Measurements from ENCODE around the gene CNTLN. TPM values are rescaled to one million over a fixed set of nuclear protein-coding genes. Genes with fewer than 3 reads are reported as not detected.
A peak's percentile ranks its signal among the peaks of the same experiment; 100 is the strongest.
"Not testable (repeated sequence)": the region's sequence is repeated elsewhere in the genome, so short reads cannot be mapped to it uniquely, and the experiment has no call there.

CNTLN gene
- total RNA-seq, 1 donor from 2014 or later = 4.2 TPM

- ATAC-seq (no peak), DNase-seq (no peak)
- intact Hi-C loops (cut with micrococcal nuclease) = no loop called here
Measured at GRCh38 chr9:17476401-17476800, 341.6 kb downstream of the CNTLN start.

- ATAC-seq (no peak), DNase-seq (no peak)
- intact Hi-C loops (cut with micrococcal nuclease) = no loop called here
Measured at GRCh38 chr9:17477816-17478215, 343.0 kb downstream of the CNTLN start.

- intact Hi-C loops (cut with micrococcal nuclease) = no loop called here
- ATAC-seq (no peak), DNase-seq (no peak)
Measured at GRCh38 chr9:17480966-17481365, 346.1 kb downstream of the CNTLN start.

- intact Hi-C loops (cut with micrococcal nuclease) = no loop called here
Measured at GRCh38 chr9:17481565-17481964, 346.7 kb downstream of the CNTLN start.

GRCh38 chr9:17484906-17485305, 350.1 kb downstream of the CNTLN start:
- intact Hi-C loops (cut with micrococcal nuclease) = no loop called here
- ATAC-seq = no peak
- no peak for DNase-seq

More at GRCh38 chr9:17481565-17481964, 346.7 kb downstream of the CNTLN start:
- ATAC-seq (no peak), DNase-seq (peak; percentile 17)

- ATAC-seq (no peak), DNase-seq (no peak)
- intact Hi-C loops (cut with micrococcal nuclease) = no loop called here
Measured at GRCh38 chr9:17486396-17486795, 351.6 kb downstream of the CNTLN start.

GRCh38 chr9:17487467-17487866, 352.6 kb downstream of the CNTLN start:
- no peak for DNase-seq
- intact Hi-C loops (cut with micrococcal nuclease) = no loop called here
- ATAC-seq = no peak

GRCh38 chr9:17488662-17489061, 353.8 kb downstream of the CNTLN start:
- DNase-seq = no peak
- intact Hi-C loops (cut with micrococcal nuclease) = no loop called here
- ATAC-seq = no peak

- DNase-seq (no peak), ATAC-seq (no peak)
- intact Hi-C loops (cut with micrococcal nuclease) = no loop called here
Measured at GRCh38 chr9:17490110-17490509, 355.3 kb downstream of the CNTLN start.

- ATAC-seq (no peak), DNase-seq (no peak)
- intact Hi-C loops (cut with micrococcal nuclease) = no loop called here
Measured at GRCh38 chr9:17491780-17492179, 356.9 kb downstream of the CNTLN start.

- no peak for ATAC-seq
- intact Hi-C loops (cut with micrococcal nuclease) = no loop called here
- no peak for DNase-seq
Measured at GRCh38 chr9:17503196-17503595, 368.4 kb downstream of the CNTLN start.

GRCh38 chr9:17509151-17509550, 374.3 kb downstream of the CNTLN start:
- intact Hi-C loops (cut with micrococcal nuclease) = no loop called here
- ATAC-seq = no peak
- DNase-seq = no peak

GRCh38 chr9:17509701-17510100, 374.9 kb downstream of the CNTLN start:
- ATAC-seq (no peak), DNase-seq (no peak)
- intact Hi-C loops (cut with micrococcal nuclease) = no loop called here

- DNase-seq = no peak
- intact Hi-C loops (cut with micrococcal nuclease) = loop anchor here (10.0 kb wide), 1 partner anchor 695 kb away; no protein-coding TSS in a partner anchor
- ATAC-seq = no peak
Measured at GRCh38 chr9:17519761-17520160, 384.9 kb downstream of the CNTLN start.

- DNase-seq = no peak
- intact Hi-C loops (cut with micrococcal nuclease) = loop anchor here (10.0 kb wide), 1 partner anchor 694 kb away; no protein-coding TSS in a partner anchor
Measured at GRCh38 chr9:17520268-17521064, 385.6 kb downstream of the CNTLN start.

GRCh38 chr9:17521100-17521855, 386.4 kb downstream of the CNTLN start:
- intact Hi-C loops (cut with micrococcal nuclease) = loop anchor here (10.0 kb wide), 1 partner anchor 694 kb away; no protein-coding TSS in a partner anchor
- DNase-seq (no peak), ATAC-seq (no peak)

More at GRCh38 chr9:17520268-17521064, 385.6 kb downstream of the CNTLN start:
- no peak for ATAC-seq

GRCh38 chr9:17526726-17527125, 391.9 kb downstream of the CNTLN start:
- intact Hi-C loops (cut with micrococcal nuclease) = loop anchor here (10.0 kb wide), 1 partner anchor 688 kb away; no protein-coding TSS in a partner anchor
- not testable (repeated sequence) for DNase-seq, ATAC-seq

GRCh38 chr9:17528859-17529258, 394.0 kb downstream of the CNTLN start:
- intact Hi-C loops (cut with micrococcal nuclease) = loop anchor here (2.0 to 10.0 kb wide), 2 partner anchors 270 to 686 kb away; no protein-coding TSS in a partner anchor
- DNase-seq = no peak

GRCh38 chr9:17531642-17532254, 396.9 kb downstream of the CNTLN start:
- DNase-seq (no peak), ATAC-seq (no peak)
- intact Hi-C loops (cut with micrococcal nuclease) = no loop called here

More at GRCh38 chr9:17528859-17529258, 394.0 kb downstream of the CNTLN start:
- no peak for ATAC-seq

GRCh38 chr9:17532461-17532860, 397.6 kb downstream of the CNTLN start:
- no peak for ATAC-seq
- intact Hi-C loops (cut with micrococcal nuclease) = no loop called here
- DNase-seq = no peak
